Endothelial cell of umbilical vein (primary cell): ENCODE data around the gene LYRM4. TPM values are rescaled to one million over a fixed set of nuclear protein-coding genes. Genes with fewer than 3 reads are reported as not detected.

Experiments used
- BruUV-seq: library from RNA; stranded (reverse); fragments of 400-500 nt; replicated peaks from 2 replicates; lab custom pipeline; 2021; lab: Mats Ljungman, UMichigan
- CTCF ChIA-PET: fragments of 300-600, 350-600 bp; sonication (Branson Sonifier 250); formaldehyde crosslinking; loops from one replicate; lab custom pipeline; 2021; ENCODE audit warnings: antibody characterized with exemption, inconsistent platforms; lab: Charles Lee
- POLR2A ChIA-PET: fragments of 300-600, 350-600 bp; sonication (Branson Sonifier 250); formaldehyde crosslinking; loops from one replicate; lab custom pipeline; 2021; ENCODE audit warnings: antibody characterized with exemption, inconsistent platforms; lab: Charles Lee
- DNase-seq: peaks from one replicate; pipeline ENCODE4 v3.0.0-alpha.2; 2011; ENCODE audit warnings: low read depth, low spot score
- FAIRE-seq: peaks from 2 replicates; lab custom pipeline; 2011; peaks lifted over from hg19 to GRCh38; lab: Jason Lieb, UNC
- H2AFZ ChIP-seq: 2 replicates; pipeline ENCODE4 v1.6.0; 2012; ENCODE audit warnings: low read depth, low read length, control low read depth, inconsistent platforms
- H3K27ac ChIP-seq: 2 replicates; pipeline ENCODE4 v1.5.1; 2011; ENCODE audit warnings: low read depth, mild to moderate bottlenecking, control low read depth, low read length, moderate library complexity; ENCODE audit not compliant: insufficient read depth
- H3K27me3 ChIP-seq, 2 experiments: 2 replicates each; pipeline versions ENCODE4 v1.6.0 to v1.6.1; 2011; ENCODE audit warnings: low read length in 2 of 2, mixed read lengths in 1 of 2; ENCODE audit not compliant: control insufficient read depth in 2 of 2, insufficient read depth in 2 of 2
- H3K36me3 ChIP-seq, 2 experiments: 2 replicates in 1 of 2; 3 replicates in 1 of 2; pipeline ENCODE4 v1.5.1; 2011; ENCODE audit warnings: low read length in 2 of 2, mild to moderate bottlenecking in 1 of 2, moderate library complexity in 1 of 2; ENCODE audit not compliant: control insufficient read depth in 2 of 2, insufficient read depth in 2 of 2; ENCODE audit errors: extremely low read depth in 1 of 2
- H3K4me1 ChIP-seq: 3 replicates; pipeline ENCODE4 v1.5.1; 2011; ENCODE audit warnings: mild to moderate bottlenecking, low read length; ENCODE audit not compliant: control insufficient read depth, insufficient read depth; ENCODE audit errors: extremely low read depth
- H3K4me2 ChIP-seq: 2 replicates; pipeline ENCODE4 v1.6.1; 2011; ENCODE audit warnings: low read length, control low read depth, mixed read lengths; ENCODE audit not compliant: insufficient read depth
- H3K4me3 ChIP-seq, 3 experiments: fragments of 200-600 bp in 1 of 3; sonication (generic), shearing (Covaris generic) in 1 of 3; replicated peaks in 1 of 3; 2 replicates each; pipeline ENCODE4 v1.5.1; 2011 to 2016; ENCODE audit warnings: control low read depth in 3 of 3, low read length in 3 of 3, mild to moderate bottlenecking in 2 of 3, inconsistent platforms in 1 of 3, low read depth in 1 of 3, moderate library complexity in 1 of 3; ENCODE audit not compliant: insufficient read depth in 1 of 3
- H3K79me2 ChIP-seq: 2 replicates; pipeline ENCODE4 v1.6.0; 2012; ENCODE audit warnings: low read length, inconsistent platforms; ENCODE audit not compliant: control insufficient read depth, insufficient read depth
- H3K9ac ChIP-seq: replicated peaks from 2 replicates; pipeline ENCODE3; 2011; ENCODE audit warnings: low read length, control low read depth; ENCODE audit not compliant: insufficient read depth; ENCODE audit errors: extremely low read depth
- H3K9me1 ChIP-seq: replicated peaks from 3 replicates; pipeline ENCODE4 v1.6.0; 2011; ENCODE audit warnings: mild to moderate bottlenecking, low read length; ENCODE audit not compliant: control insufficient read depth, insufficient read depth; ENCODE audit errors: extremely low read depth
- H3K9me3 ChIP-seq: replicated peaks from 2 replicates; pipeline ENCODE4 v1.5.1; 2012; ENCODE audit warnings: low read length, inconsistent platforms; ENCODE audit not compliant: control insufficient read depth, insufficient read depth
- H4K20me1 ChIP-seq: replicated peaks from 2 replicates; pipeline ENCODE3; 2011; ENCODE audit warnings: mild to moderate bottlenecking, low read length; ENCODE audit not compliant: control insufficient read depth, insufficient read depth; ENCODE audit errors: extremely low read depth
- EZH2 ChIP-seq: IDR thresholded peaks from 2 replicates; pipeline ENCODE4 v1.6.1; 2012; ENCODE audit warnings: borderline replicate concordance, low read depth, mild to moderate bottlenecking, moderate library complexity, low read length, inconsistent platforms; ENCODE audit not compliant: severe bottlenecking
- FOS ChIP-seq: IDR thresholded peaks from 2 replicates; pipeline ENCODE4 v1.6.1; 2011; ENCODE audit warnings: mild to moderate bottlenecking, low read length, moderate library complexity, borderline replicate concordance; ENCODE audit not compliant: insufficient read depth
- GATA2 ChIP-seq: IDR thresholded peaks from 2 replicates; pipeline ENCODE4 v1.7.0; 2011; ENCODE audit warnings: low read depth, mild to moderate bottlenecking, moderate library complexity, mixed read lengths, low read length; ENCODE audit not compliant: insufficient read length, insufficient read depth
- JUN ChIP-seq: IDR thresholded peaks from 2 replicates; pipeline ENCODE4 v1.6.1; 2011; ENCODE audit warnings: borderline replicate concordance, low read depth; ENCODE audit not compliant: insufficient read length, insufficient read depth
- MAX ChIP-seq: IDR thresholded peaks from 2 replicates; pipeline ENCODE4 v1.6.1; 2011; ENCODE audit not compliant: insufficient read depth, insufficient read length
- MYC ChIP-seq: IDR thresholded peaks from one replicate; pipeline ENCODE4 v1.6.1; 2011; ENCODE audit warnings: mild to moderate bottlenecking, low read depth, low read length
- POLR2A ChIP-seq: IDR thresholded peaks from 2 replicates; pipeline ENCODE4 v1.6.1; 2012; ENCODE audit warnings: low read depth, mild to moderate bottlenecking, control low read depth, low read length
- POLR2AphosphoS5 ChIP-seq: IDR thresholded peaks from 2 replicates; pipeline ENCODE4 v1.6.1; 2012; ENCODE audit warnings: low read depth, mild to moderate bottlenecking, control low read depth, low read length, moderate library complexity; ENCODE audit not compliant: insufficient read depth
- dilution Hi-C: fragments of 300-500 bp; cut with MboI; formaldehyde crosslinking; loops from one replicate; pipeline ENCODE4 v1.15.0; 2019; ENCODE audit warnings: low sequenced_read_pairs; ENCODE audit not compliant: extremely low pct_ligation_motif_present
- intact Hi-C: fragments of 100-400 bp; cut with micrococcal nuclease; formaldehyde crosslinking; loops from one replicate; pipeline ENCODE4 v1.10.0; 2022
- polyA plus RNA-seq, 4 experiments: library from polyadenylated mRNA; depleted of rRNA in 3 of 4; stranded (reverse) in 3 of 4; unstranded in 1 of 4; fragments of >200 nt; gene quantifications; 2 replicates each; pipeline versions ENCODE4 v1.2.1 to v1.2.3, GENCODE V29; 2011 to 2012; ENCODE audit warnings: missing spikeins in 1 of 4
- total RNA-seq: library from RNA; stranded (reverse); gene quantifications from 2 replicates; pipeline ENCODE4 v1.2.3, GENCODE V29; 2021
- TF ChIP-seq, protein P1 (sequence below), 2 donors: IDR thresholded peaks; 1 replicate in 1 of 2; 2 replicates in 1 of 2; pipeline ENCODE4 v1.5.1; 2011; ENCODE audit warnings: low read length in 2 of 2, mild to moderate bottlenecking in 2 of 2, moderate library complexity in 2 of 2, control low read depth in 1 of 2, inconsistent platforms in 1 of 2, low read depth in 1 of 2; ENCODE audit not compliant: insufficient read depth in 1 of 2; ENCODE audit errors: extremely low read depth in 1 of 2

LYRM4 gene
- total and polyA plus RNA-seq, 2 donors (not counting 3 experiments of a cell fraction or from before 2014, with no cell fraction given), result 39.5 to 44.0 TPM

- no peak overlapping the region for H2AFZ ChIP-seq
- no peak overlapping the region for H3K4me2 ChIP-seq
- H3K9me3 ChIP-seq, result no peaks in the 10 kb centered on the region
- peaks cover 11 to 15% of the 10 kb centered on the region in 2 experiments for H3K27me3 ChIP-seq
- H3K4me1 ChIP-seq, result peaks cover 2% of the 10 kb centered on the region
- POLR2A ChIA-PET, result no interaction called here
- no TSS peak for BruUV-seq
- intact Hi-C loops, result no loop called here
- no peak overlapping the region for H3K27ac ChIP-seq
- H3K9ac ChIP-seq, result no peak overlapping the region
- no peaks in the 10 kb centered on the region for H4K20me1 ChIP-seq
- H3K79me2 ChIP-seq, result no peaks in the 10 kb centered on the region
- CTCF ChIA-PET, result no interaction called here
- H3K36me3 ChIP-seq, result no peaks in the 10 kb centered on the region
- TF ChIP-seq MYC (no peak), POLR2AphosphoS5 (no peak), EZH2 (no peak), FOS (no peak), GATA2 (no peak), JUN (no peak), MAX (no peak), POLR2A (no peak)
- TF ChIP-seq, protein P1, sequence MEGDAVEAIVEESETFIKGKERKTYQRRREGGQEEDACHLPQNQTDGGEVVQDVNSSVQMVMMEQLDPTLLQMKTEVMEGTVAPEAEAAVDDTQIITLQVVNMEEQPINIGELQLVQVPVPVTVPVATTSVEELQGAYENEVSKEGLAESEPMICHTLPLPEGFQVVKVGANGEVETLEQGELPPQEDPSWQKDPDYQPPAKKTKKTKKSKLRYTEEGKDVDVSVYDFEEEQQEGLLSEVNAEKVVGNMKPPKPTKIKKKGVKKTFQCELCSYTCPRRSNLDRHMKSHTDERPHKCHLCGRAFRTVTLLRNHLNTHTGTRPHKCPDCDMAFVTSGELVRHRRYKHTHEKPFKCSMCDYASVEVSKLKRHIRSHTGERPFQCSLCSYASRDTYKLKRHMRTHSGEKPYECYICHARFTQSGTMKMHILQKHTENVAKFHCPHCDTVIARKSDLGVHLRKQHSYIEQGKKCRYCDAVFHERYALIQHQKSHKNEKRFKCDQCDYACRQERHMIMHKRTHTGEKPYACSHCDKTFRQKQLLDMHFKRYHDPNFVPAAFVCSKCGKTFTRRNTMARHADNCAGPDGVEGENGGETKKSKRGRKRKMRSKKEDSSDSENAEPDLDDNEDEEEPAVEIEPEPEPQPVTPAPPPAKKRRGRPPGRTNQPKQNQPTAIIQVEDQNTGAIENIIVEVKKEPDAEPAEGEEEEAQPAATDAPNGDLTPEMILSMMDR (IDR thresholded peaks at IDR 0.05; ENCODE audit: extremely low read depth in 1 of 2, insufficient read depth in 1 of 2, low read depth in 1 of 2, low read length in 2 of 2), result no peak
- no peak for DNase-seq
- no peak for FAIRE-seq
- dilution Hi-C loops, result no loop called here
- no peak overlapping the region for H3K4me3 ChIP-seq
- no peaks in the 10 kb centered on the region for H3K9me1 ChIP-seq
These were observed 169.3 kb downstream of the LYRM4 start for GRCh38 chr6:5091210-5092069.
